Right lobe of liver (tissue), 6 donors: ENCODE measurements around the gene ARHGEF1. TPM values are rescaled to one million over a fixed set of nuclear protein-coding genes. Genes with fewer than 3 reads are reported as not detected.

Experiments used
- ATAC-seq, 4 donors: fragments of 200-7000 bp; cut with Tn5 transposase; one replicate each; pipeline ENCODE4 v1.9.1; 2020; ENCODE audit warnings: mild to moderate bottlenecking in 4 of 4, moderate library complexity in 4 of 4
- DNase-seq, 3 donors: peaks; one replicate each; pipeline ENCODE4 v3.0.0-alpha.2; 2020
- H3K27ac ChIP-seq, 3 donors: fragments of 200-600 bp; one replicate each; pipeline ENCODE4 v1.8.0; 2022
- H3K27me3 ChIP-seq, 2 donors: fragments of 200-600 bp; one replicate each; pipeline ENCODE4 v1.8.0; 2022
- H3K36me3 ChIP-seq, 4 donors: fragments of 200-600 bp; sonication (generic) in 1 of 4; one replicate each; pipeline versions ENCODE4 v1.5.1 to v1.8.0; 2017 to 2022; ENCODE audit warnings: control low read depth in 1 of 4
- H3K4me1 ChIP-seq, 4 donors: fragments of 200-600 bp; sonication (generic) in 1 of 4; one replicate each; pipeline versions ENCODE4 v1.5.1 to v1.8.0; 2017 to 2022; ENCODE audit warnings: control low read depth in 1 of 4
- H3K4me3 ChIP-seq, 3 donors: fragments of 200-600 bp; one replicate each; pipeline ENCODE4 v1.8.0; 2022
- H3K9me3 ChIP-seq, 4 donors: fragments of 200-600 bp; sonication (generic) in 1 of 4; one replicate each; pipeline versions ENCODE4 v1.5.1 to v1.8.0; 2017 to 2022; ENCODE audit warnings: control low read depth in 1 of 4
- CTCF ChIP-seq, 4 donors: fragments of 200-600 bp in 3 of 4; fragments of 450-650 bp in 1 of 4; IDR thresholded peaks; one replicate each; pipeline versions ENCODE4 v1.5.1 to v1.8.0; 2016 to 2022; ENCODE audit warnings: antibody characterized with exemption in 4 of 4, mild to moderate bottlenecking in 2 of 4
- POLR2A ChIP-seq: fragments of 450-650 bp; IDR thresholded peaks from one replicate; pipeline ENCODE4 v1.6.1; 2017; ENCODE audit warnings: antibody characterized with exemption, mild to moderate bottlenecking
- WGBS: methylation state at CpG from one replicate; pipeline ENCODE4 v1.1.6; 2018; ENCODE audit warnings: low coverage, low lambda C conversion rate; ENCODE audit not compliant: insufficient coverage; ENCODE audit errors: missing lambda C conversion rate; 5-methylcytosine and 5-hydroxymethylcytosine counted together
- intact Hi-C, 2 donors: fragments of 100-400 bp; cut with DNase I; formaldehyde crosslinking; loops; one replicate each; pipeline versions ENCODE4 v1.11.2 to v1.14.1; 2022
- total RNA-seq, 6 experiments: library from RNA; depleted of rRNA in 2 of 6; stranded (reverse); fragments of >200 nt in 2 of 6; fragmentation: NEBNext Ultra II Directional in 3 of 6; extraction: Animal tissue kit (Norgen Biotek cat#: 25700) in 3 of 6; gene quantifications; one replicate each; pipeline versions ENCODE4 v1.1.0 to v1.2.4, GENCODE V29; 2016 to 2023
- donor health status: DM: no; HTN: yes; CAD: no.
- donor health status: DM: no; HTN: no; CAD: no.
- donor health status: DM: no; HTN: no; CAD: no.
- donor health status: DM: no; HTN: yes; CAD: no.
- donor health status: DM: no; HTN: yes; CAD: no.

The ARHGEF1 gene
- total RNA-seq, 6 experiments from 2014 or later, result 25.3 to 39.7 (median 30.2) TPM

DNA sequence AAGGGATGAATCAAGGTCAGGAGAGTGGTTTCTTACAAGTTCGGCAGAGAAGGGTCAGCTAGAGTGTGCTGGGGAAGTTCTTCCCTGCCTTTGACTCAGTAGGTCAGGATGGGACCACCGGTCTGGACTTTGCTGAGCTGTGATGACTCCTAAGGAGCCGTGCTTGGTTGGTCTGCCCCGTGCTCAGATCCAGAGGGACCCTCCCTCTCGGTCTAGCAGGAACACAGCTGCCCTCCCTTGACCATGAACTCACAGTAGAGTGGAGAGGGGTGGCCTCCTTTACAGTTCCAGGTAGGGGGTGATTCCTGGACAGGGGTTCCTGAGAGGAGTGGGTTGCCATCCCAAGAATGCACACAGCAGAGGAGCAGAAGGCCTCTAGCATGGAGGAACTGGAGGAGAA, 18.6 kb upstream of the ARHGEF1 start:
- no peaks in the 10 kb centered on the region for H3K9me3 ChIP-seq
- ATAC-seq, result no peak
- peaks cover 0 to 11% (median 3%) of the 10 kb centered on the region in 4 donors for H3K4me1 ChIP-seq
- WGBS, result 60% methylated on average over 1 of the region's 5 CpGs
- H3K4me3 ChIP-seq, result no peak overlapping the region
- DNase-seq, result no peak
- TF ChIP-seq POLR2A (no peak), CTCF (IDR thresholded peaks at IDR 0.05) (no peak)
- H3K27me3 ChIP-seq, result no peaks in the 10 kb centered on the region
- intact Hi-C loops, result no loop called here
- no peak overlapping the region for H3K27ac ChIP-seq
- H3K36me3 ChIP-seq, result peaks cover 11 to 63% (median 37%) of the 10 kb centered on the region in 4 donors

- DNase-seq, result no peak
- Histone ChIP-seq H3K36me3 (peaks cover 19 to 79% (median 41%) of the 10 kb centered on the region in 4 donors), H3K27ac (no peak overlapping the region), H3K4me1 (peaks cover 0 to 5% (median 2%) of the 10 kb centered on the region in 4 donors), H3K27me3 (no peaks in the 10 kb centered on the region), H3K9me3 (no peaks in the 10 kb centered on the region), H3K4me3 (no peak overlapping the region)
- 75% methylated on average over 1 of the region's 3 CpGs for WGBS
- no peak for ATAC-seq
- TF ChIP-seq POLR2A, result no peak
- TF ChIP-seq CTCF (IDR thresholded peaks at IDR 0.05), result no peak
- intact Hi-C loops, result no loop called here
Observed at GRCh38 chr19:41866284-41866683, 16.7 kb upstream of the ARHGEF1 start.

- no peak for ATAC-seq
- no peak overlapping the region for H3K27ac ChIP-seq
- 63% methylated on average over 7 of the region's 10 CpGs for WGBS
Observed at GRCh38 chr19:41868120-41868988, 14.6 kb upstream of the ARHGEF1 start.

GRCh38 chr19:41868989-41869300, 14.0 kb upstream of the ARHGEF1 start:
- WGBS, result no CpG with 5 or more reads among the region's 12 CpGs
- Histone ChIP-seq H3K4me1 (peaks cover 0 to 12% (median 0%) of the 10 kb centered on the region in 4 donors), H3K9me3 (no peaks in the 10 kb centered on the region), H3K27me3 (no peaks in the 10 kb centered on the region), H3K4me3 (no peak overlapping the region), H3K27ac (no peak overlapping the region), H3K36me3 (peaks cover 7 to 60% (median 30%) of the 10 kb centered on the region in 4 donors)
- DNase-seq (no peak), ATAC-seq (no peak)
- TF ChIP-seq POLR2A (no peak), CTCF (IDR thresholded peaks at IDR 0.05) (no peak)
- intact Hi-C loops, result no loop called here

More at GRCh38 chr19:41868120-41868988, 14.6 kb upstream of the ARHGEF1 start:
- H3K4me3 ChIP-seq, result no peak overlapping the region
- peaks cover 0 to 12% (median 0%) of the 10 kb centered on the region in 4 donors for H3K4me1 ChIP-seq
- intact Hi-C loops, result no loop called here
- H3K27me3 ChIP-seq, result no peaks in the 10 kb centered on the region
- peaks cover 7 to 66% (median 31%) of the 10 kb centered on the region in 4 donors for H3K36me3 ChIP-seq
- no peaks in the 10 kb centered on the region for H3K9me3 ChIP-seq
- no peak for DNase-seq
- TF ChIP-seq POLR2A (no peak), CTCF (IDR thresholded peaks at IDR 0.05) (no peak)
